Ishikawa (cell line): ENCODE measurements around the gene RHBDF2.

Experiments used
- CEBPB ChIP-seq: IDR thresholded peaks from 2 replicates; pipeline ENCODE4 v1.6.1; 2012
- CREB1 ChIP-seq: IDR thresholded peaks from 2 replicates; pipeline ENCODE4 v1.6.1; 2012; ENCODE audit warnings: low read depth
- EGR1 ChIP-seq: IDR thresholded peaks from 2 replicates; pipeline ENCODE4 v1.6.1; 2012
- EP300 ChIP-seq: IDR thresholded peaks from 2 replicates; pipeline ENCODE4 v1.6.1; 2012; ENCODE audit warnings: borderline replicate concordance
- FOXM1 ChIP-seq: IDR thresholded peaks from 2 replicates; pipeline ENCODE4 v1.6.1; 2012; ENCODE audit warnings: low read depth, borderline replicate concordance
- NFIC ChIP-seq: IDR thresholded peaks from 2 replicates; pipeline ENCODE4 v1.6.1; 2012
- RAD21 ChIP-seq: IDR thresholded peaks from 2 replicates; pipeline ENCODE4 v1.6.1; 2012; ENCODE audit warnings: low read depth
- TAF1 ChIP-seq: IDR thresholded peaks from 2 replicates; pipeline ENCODE4 v1.6.1; 2012; ENCODE audit warnings: low read depth, mild to moderate bottlenecking
- TCF12 ChIP-seq: IDR thresholded peaks from 2 replicates; pipeline ENCODE4 v1.6.1; 2012; ENCODE audit warnings: low read depth
- TEAD4 ChIP-seq: IDR thresholded peaks from 2 replicates; pipeline ENCODE4 v1.6.1; 2012
- YY1 ChIP-seq: IDR thresholded peaks from 2 replicates; pipeline ENCODE4 v1.6.1; 2012; ENCODE audit warnings: low read depth
- ZBTB7A ChIP-seq: IDR thresholded peaks from 2 replicates; pipeline ENCODE4 v1.6.1; 2012; ENCODE audit warnings: low read depth
- TF ChIP-seq, protein P1 (sequence below): IDR thresholded peaks from 2 replicates; pipeline ENCODE4 v1.6.1; 2012
- TF ChIP-seq, protein P2 (sequence below): IDR thresholded peaks from 2 replicates; pipeline ENCODE4 v1.6.1; 2012
- TF ChIP-seq, protein P3 (sequence below): IDR thresholded peaks from 2 replicates; pipeline ENCODE4 v1.6.1; 2012; ENCODE audit warnings: low read depth, mild to moderate bottlenecking

The RHBDF2 gene

DNA sequence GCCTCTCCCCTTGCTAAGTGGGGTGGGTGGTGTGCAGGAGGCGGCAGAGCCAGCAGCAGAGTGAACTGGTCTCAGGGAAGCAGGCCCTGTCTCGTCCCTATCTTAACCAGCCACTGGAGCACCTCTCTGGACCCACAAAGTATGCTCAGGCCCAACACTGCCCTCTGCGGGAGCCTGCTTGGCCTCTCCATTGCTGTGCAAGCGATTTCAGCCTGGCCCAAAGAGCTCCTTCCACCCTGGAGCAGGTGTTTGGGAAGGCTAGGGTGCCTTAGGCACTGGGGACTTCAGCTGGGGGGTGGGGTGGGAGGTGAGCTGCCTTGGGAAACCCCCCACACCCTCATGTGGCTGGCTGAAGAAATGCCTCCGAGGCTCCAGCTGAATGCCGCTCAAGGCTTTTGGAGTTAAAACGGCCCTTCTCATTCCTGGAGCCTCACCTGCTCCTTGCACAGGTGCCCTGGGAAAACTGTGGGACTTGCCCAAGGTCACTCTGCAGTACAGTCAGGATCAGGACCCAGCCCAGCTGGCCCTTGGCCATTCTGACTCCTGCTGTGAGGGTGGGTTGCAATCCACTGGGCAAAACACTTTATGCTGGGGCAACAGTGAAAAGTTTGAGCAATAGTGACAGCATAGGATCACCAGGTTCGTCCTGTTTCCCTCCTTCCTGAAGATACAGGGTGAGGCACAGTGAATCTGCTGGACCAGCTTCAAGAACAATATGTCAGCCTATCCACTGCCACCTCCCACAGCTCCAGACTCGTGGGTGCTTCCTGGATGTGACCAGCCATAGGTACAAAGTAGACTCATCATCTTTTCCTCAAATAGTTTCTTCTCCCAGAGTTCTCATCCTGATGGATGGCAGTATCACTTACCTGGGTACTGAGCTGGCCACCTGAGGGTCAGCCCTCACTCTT is 42.4 kb downstream of the RHBDF2 start:
- TF ChIP-seq RAD21 (peak; percentile 41; the same call in 1 of the 2 replicates), NFIC (no peak), CEBPB (no peak), EP300 (no peak), TCF12 (no peak), EGR1 (no peak), ZBTB7A (no peak)

DNA sequence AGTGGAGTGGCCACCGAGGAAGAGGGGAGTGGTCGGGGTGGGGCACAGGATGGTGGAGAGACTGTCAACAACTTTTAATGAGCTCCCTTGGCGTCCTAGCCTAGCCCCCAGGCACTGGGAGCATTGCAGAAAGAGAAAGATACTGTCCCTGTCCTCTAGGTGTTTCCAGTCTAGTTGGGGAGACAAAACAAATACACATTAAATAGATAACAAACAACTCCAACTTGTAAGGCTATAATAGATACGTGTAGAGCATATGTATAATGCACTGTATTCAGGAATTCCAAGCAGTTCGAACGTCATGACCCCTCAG is 47.8 kb downstream of the RHBDF2 start:
- TF ChIP-seq TCF12 (no peak), EP300 (no peak), TAF1 (no peak), TEAD4 (no peak), RAD21 (no peak), NFIC (no peak), YY1 (no peak), CEBPB (no peak), ZBTB7A (no peak), CREB1 (no peak)
- TF ChIP-seq, protein P1, sequence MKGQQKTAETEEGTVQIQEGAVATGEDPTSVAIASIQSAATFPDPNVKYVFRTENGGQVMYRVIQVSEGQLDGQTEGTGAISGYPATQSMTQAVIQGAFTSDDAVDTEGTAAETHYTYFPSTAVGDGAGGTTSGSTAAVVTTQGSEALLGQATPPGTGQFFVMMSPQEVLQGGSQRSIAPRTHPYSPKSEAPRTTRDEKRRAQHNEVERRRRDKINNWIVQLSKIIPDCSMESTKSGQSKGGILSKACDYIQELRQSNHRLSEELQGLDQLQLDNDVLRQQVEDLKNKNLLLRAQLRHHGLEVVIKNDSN, result no peak
- TF ChIP-seq, protein P2, sequence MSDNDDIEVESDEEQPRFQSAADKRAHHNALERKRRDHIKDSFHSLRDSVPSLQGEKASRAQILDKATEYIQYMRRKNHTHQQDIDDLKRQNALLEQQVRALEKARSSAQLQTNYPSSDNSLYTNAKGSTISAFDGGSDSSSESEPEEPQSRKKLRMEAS, result no peak

DNA sequence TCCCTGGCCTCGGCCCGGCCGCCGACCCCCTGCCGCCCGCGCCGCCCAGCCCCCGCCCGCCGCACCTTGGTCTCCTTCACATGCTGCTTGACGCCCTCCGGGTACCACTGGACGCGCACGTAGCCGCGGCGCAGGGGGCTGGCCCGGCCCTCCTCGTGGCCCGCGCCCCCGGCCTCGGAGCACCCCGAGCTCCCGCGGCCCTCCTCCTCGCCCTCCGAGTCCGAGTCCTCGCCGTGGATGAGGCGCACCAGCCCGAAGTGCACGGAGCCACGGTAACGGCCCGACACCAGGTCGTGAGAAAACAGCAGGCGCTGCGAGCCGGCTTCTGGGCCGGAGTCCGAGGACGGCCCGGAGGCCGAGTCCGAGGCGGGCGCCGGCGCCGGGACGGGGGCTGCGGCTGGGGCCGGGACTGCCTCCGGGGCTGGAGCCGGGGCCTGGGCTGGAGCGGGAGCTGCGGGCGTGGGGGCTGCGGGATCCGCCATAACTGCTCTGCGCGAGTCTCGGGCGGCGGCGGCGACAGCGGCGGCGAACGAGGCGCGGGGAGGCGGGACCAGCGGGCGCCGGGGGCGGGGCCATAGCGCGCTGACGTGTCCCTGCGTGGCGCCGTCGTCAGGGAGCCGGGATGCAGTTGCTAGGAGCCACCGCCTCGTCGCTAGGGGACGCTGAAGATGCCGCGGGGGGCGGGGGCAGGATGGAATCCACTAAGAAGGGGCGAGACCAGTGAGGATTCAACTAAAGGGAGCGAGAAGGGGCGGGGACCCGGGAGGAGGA is 48.4 kb downstream of the RHBDF2 start, which contains the start of gene UBE2O:
UBE2O (minus strand) TSS at position 493 of the 771 bp plus-strand sequence; CDS start at position 482, 11 bp downstream.
- TF ChIP-seq CREB1 (peak; percentile 70), NFIC (no peak), ZBTB7A (no peak), EP300 (no peak), TEAD4 (0 out of 2 replicates have a peak, but pooled peaks have one; percentile 19), TAF1 (peak; percentile 52), EGR1 (peak; percentile 27; the same call in 1 of the 2 replicates), YY1 (peak; percentile 88), RAD21 (no peak), FOXM1 (0 out of 2 replicates have a peak, but pooled peaks have one; percentile 24)
- TF ChIP-seq, protein P2, result peak; percentile 41; the same call in 1 of the 2 replicates
- TF ChIP-seq, protein P1, result no peak

DNA sequence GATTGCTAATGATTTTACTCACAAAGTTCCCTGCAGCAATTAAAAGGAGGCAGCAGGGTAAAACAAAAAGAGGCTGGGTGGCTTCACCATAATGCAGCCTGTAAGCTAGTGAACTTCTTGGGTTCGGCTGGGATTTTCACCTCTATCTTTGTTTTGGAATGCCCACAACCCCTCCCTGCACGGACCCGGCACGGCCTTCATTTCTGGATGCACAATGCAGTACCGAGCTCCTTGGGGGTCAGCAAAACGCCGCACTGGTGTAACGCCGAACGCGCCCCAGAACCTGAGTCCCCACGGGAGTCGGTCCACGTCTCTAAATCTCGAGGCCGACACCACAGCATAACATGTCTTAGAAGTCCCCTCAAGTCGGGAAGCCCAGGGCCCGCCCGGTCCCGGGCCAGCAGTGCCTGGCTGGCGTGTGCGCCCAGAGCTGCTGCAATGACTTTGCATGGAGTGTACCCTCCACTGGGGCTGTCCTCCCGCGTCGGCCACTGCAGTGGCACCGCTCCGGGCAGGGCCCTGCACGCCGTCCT is 49.0 kb downstream of the RHBDF2 start:
- no peak; the same call in 1 of the 2 replicates for TF ChIP-seq TAF1
- TF ChIP-seq, protein P1, result no peak
- no peak for TF ChIP-seq NFIC
- TF ChIP-seq RAD21, result no peak
- TF ChIP-seq TCF12, result no peak
- TF ChIP-seq EGR1, result no peak
- TF ChIP-seq, protein P3, sequence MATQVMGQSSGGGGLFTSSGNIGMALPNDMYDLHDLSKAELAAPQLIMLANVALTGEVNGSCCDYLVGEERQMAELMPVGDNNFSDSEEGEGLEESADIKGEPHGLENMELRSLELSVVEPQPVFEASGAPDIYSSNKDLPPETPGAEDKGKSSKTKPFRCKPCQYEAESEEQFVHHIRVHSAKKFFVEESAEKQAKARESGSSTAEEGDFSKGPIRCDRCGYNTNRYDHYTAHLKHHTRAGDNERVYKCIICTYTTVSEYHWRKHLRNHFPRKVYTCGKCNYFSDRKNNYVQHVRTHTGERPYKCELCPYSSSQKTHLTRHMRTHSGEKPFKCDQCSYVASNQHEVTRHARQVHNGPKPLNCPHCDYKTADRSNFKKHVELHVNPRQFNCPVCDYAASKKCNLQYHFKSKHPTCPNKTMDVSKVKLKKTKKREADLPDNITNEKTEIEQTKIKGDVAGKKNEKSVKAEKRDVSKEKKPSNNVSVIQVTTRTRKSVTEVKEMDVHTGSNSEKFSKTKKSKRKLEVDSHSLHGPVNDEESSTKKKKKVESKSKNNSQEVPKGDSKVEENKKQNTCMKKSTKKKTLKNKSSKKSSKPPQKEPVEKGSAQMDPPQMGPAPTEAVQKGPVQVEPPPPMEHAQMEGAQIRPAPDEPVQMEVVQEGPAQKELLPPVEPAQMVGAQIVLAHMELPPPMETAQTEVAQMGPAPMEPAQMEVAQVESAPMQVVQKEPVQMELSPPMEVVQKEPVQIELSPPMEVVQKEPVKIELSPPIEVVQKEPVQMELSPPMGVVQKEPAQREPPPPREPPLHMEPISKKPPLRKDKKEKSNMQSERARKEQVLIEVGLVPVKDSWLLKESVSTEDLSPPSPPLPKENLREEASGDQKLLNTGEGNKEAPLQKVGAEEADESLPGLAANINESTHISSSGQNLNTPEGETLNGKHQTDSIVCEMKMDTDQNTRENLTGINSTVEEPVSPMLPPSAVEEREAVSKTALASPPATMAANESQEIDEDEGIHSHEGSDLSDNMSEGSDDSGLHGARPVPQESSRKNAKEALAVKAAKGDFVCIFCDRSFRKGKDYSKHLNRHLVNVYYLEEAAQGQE, result no peak
- TF ChIP-seq ZBTB7A, result no peak
- no peak for TF ChIP-seq YY1
- TF ChIP-seq FOXM1, result no peak
- TF ChIP-seq CEBPB, result no peak
- TF ChIP-seq CREB1, result no peak
- no peak for TF ChIP-seq EP300
- TF ChIP-seq TEAD4, result no peak
- TF ChIP-seq, protein P2, result no peak

DNA sequence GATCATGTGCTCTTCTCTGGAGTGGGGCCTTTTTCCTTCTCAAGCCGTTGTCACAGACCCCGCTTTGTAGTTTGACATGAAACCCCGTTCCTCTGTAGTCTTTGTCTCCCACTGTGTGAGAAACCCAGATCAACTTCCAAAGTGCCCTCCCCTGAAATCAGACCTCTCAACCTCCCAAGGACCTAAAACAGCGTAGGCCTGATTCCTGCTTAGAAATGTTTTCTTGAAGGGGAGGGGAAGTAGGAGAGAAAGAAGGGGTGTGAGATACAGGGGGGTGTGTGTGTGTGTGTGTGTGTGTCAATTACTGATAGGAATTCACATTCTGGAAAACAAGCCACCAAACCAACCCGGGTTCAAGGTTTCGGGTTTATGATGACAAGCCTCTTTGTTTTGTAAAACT is 49.7 kb downstream of the RHBDF2 start:
- TF ChIP-seq EP300 (no peak), CREB1 (no peak), CEBPB (no peak)
- TF ChIP-seq, protein P2, result no peak
